Stimulated activated CD8-positive, alpha-beta memory T cell treated with anti-CD3 and anti-CD28 coated beads, Interleukin-15, amount 100 ng/mL, for 48 hours (primary cell): ENCODE results near the gene GGT5.
"Not testable (repeated sequence)": the region's sequence is repeated elsewhere in the genome, so short reads cannot be mapped to it uniquely, and the experiment has no call there.

Experiments
- DNase-seq, 2 donors: peaks; one replicate each; pipeline ENCODE4 v3.0.0-alpha.2; 2020; ENCODE audit warnings: low read depth in 2 of 2

GGT5 gene

GRCh38 chr22:24262185-24262749 lies 17.4 kb upstream of the GGT5 start:
- not testable (repeated sequence) for DNase-seq

GRCh38 chr22:24259459-24259858 lies 14.6 kb upstream of the GGT5 start:
- peak; percentile 50 to 54 for DNase-seq

GRCh38 chr22:24256736-24257135 lies 11.9 kb upstream of the GGT5 start:
- DNase-seq, result not testable (repeated sequence)

GRCh38 chr22:24256136-24256535 lies 11.3 kb upstream of the GGT5 start:
- DNase-seq, result not testable (repeated sequence)

- DNase-seq, result not testable (repeated sequence)
Measured at GRCh38 chr22:24253126-24253525, 8.2 kb upstream of the GGT5 start.

- not testable (repeated sequence) for DNase-seq
Measured at GRCh38 chr22:24251286-24251685, 6.4 kb upstream of the GGT5 start.

GRCh38 chr22:24249413-24249812 lies 4.5 kb upstream of the GGT5 start:
- DNase-seq, result not testable (repeated sequence)

- DNase-seq, result not testable (repeated sequence)
Measured at GRCh38 chr22:24248611-24249010, 3.7 kb upstream of the GGT5 start.

- DNase-seq, result peak; percentile 35 to 39
Measured at GRCh38 chr22:24247564-24248344, 2.9 kb upstream of the GGT5 start.

GRCh38 chr22:24247011-24247507 lies 2.2 kb upstream of the GGT5 start:
- DNase-seq, result no peak

GRCh38 chr22:24245584-24246561 lies 991 bp upstream of the GGT5 start:
- not testable (repeated sequence) for DNase-seq

- no peak for DNase-seq
Measured at GRCh38 chr22:24244144-24244787, 616 bp downstream of the GGT5 start.

GRCh38 chr22:24243417-24243816 lies 1.5 kb downstream of the GGT5 start:
- not testable (repeated sequence) for DNase-seq

- DNase-seq, result not testable (repeated sequence)
Measured at GRCh38 chr22:24240985-24241692, 3.7 kb downstream of the GGT5 start.

- DNase-seq, result no peak
Measured at GRCh38 chr22:24240381-24240780, 4.5 kb downstream of the GGT5 start.

GRCh38 chr22:24238101-24238694 lies 6.7 kb downstream of the GGT5 start:
- not testable (repeated sequence) for DNase-seq

GRCh38 chr22:24236656-24237055 lies 8.2 kb downstream of the GGT5 start:
- DNase-seq, result no peak

GRCh38 chr22:24235315-24235714 lies 9.6 kb downstream of the GGT5 start:
- DNase-seq, result no peak

- DNase-seq, result no peak
Measured at GRCh38 chr22:24233816-24234215, 11.1 kb downstream of the GGT5 start.

GRCh38 chr22:24233235-24233634 lies 11.6 kb downstream of the GGT5 start:
- DNase-seq, result no peak
